Measurements from ENCODE around the gene DAGLA. TPM values are rescaled to one million over a fixed set of nuclear protein-coding genes. Genes with fewer than 3 reads are reported as not detected.

Gene DAGLA
- polyA plus RNA-seq, 1 experiment, result 2.5 TPM

Other genes with a start within 250 kb of the DAGLA start
- gene LRRC10B, start 171.6 kb upstream of the DAGLA start, polyA plus RNA-seq (2011; rRNA removed), result 0.02 TPM in 1 of 2 replicates, not detected in the other
- 0.01 and 0.04 TPM in 2 replicates for gene SYT7, start 99.3 kb upstream of the DAGLA start, polyA plus RNA-seq (2011; rRNA removed)
- gene MYRF, start 72.2 kb downstream of the DAGLA start, polyA plus RNA-seq (2011; rRNA removed), result 0.33 and 0.45 TPM in 2 replicates
- 371 and 399 TPM in 2 replicates for gene TMEM258, start 112.2 kb downstream of the DAGLA start, polyA plus RNA-seq (2011; rRNA removed)
- gene FEN1, start 112.5 kb downstream of the DAGLA start, polyA plus RNA-seq (2011; rRNA removed), result 11.7 and 13.2 TPM in 2 replicates
- gene FADS1, start 136.6 kb downstream of the DAGLA start, polyA plus RNA-seq (2011; rRNA removed), result 48.1 and 58.0 TPM in 2 replicates
- gene FADS2, start 147.9 kb downstream of the DAGLA start, polyA plus RNA-seq (2011; rRNA removed), result 181 and 327 TPM in 2 replicates
- 158 and 271 TPM in 2 replicates for gene FADS3, start 211.2 kb downstream of the DAGLA start, polyA plus RNA-seq (2011; rRNA removed)
- 9.4 and 15.1 TPM in 2 replicates for gene RAB3IL1, start 237.2 kb downstream of the DAGLA start, polyA plus RNA-seq (2011; rRNA removed)

Data from BJ (cell line).